Bronchial epithelial cell (primary cell): Measurements from ENCODE around the gene OR10H5. TPM values are rescaled to one million over a fixed set of nuclear protein-coding genes. Genes with fewer than 3 reads are reported as not detected.
"Not testable (repeated sequence)": the region's sequence is repeated elsewhere in the genome, so short reads cannot be mapped to it uniquely, and the experiment has no call there.

Experiments
- DNase-seq: peaks from one replicate; pipeline ENCODE4 v3.0.0-alpha.2; 2010; ENCODE audit warnings: low read depth
- FAIRE-seq: peaks from 2 replicates; lab custom pipeline; 2011; peaks lifted over from hg19 to GRCh38; lab: Jason Lieb, UNC
- H3K27me3 ChIP-seq: 2 replicates; pipeline ENCODE4 v1.5.1; 2011; ENCODE audit warnings: low read length; ENCODE audit not compliant: control insufficient read depth, insufficient read depth
- H3K36me3 ChIP-seq: 2 replicates; pipeline ENCODE4 v1.5.1; 2011; ENCODE audit warnings: low read length; ENCODE audit not compliant: control insufficient read depth, insufficient read depth
- H3K4me3 ChIP-seq: 2 replicates; pipeline ENCODE4 v1.5.1; 2011; ENCODE audit warnings: mild to moderate bottlenecking, low read depth, low read length, control low read depth
- total RNA-seq: library from RNA; depleted of rRNA; stranded (reverse); fragments of >200 nt; gene quantifications from 2 replicates; pipeline ENCODE4 v1.2.1, GENCODE V29; 2014
- TF ChIP-seq, protein P1 (sequence below): IDR thresholded peaks from 2 replicates; pipeline ENCODE4 v1.5.1; 2011; ENCODE audit warnings: mild to moderate bottlenecking, moderate library complexity, low read length, control low read depth, inconsistent platforms; ENCODE audit not compliant: insufficient read depth, severe bottlenecking

OR10H5 gene
- total RNA-seq, 1 donor from 2014 or later, result not detected

DNA sequence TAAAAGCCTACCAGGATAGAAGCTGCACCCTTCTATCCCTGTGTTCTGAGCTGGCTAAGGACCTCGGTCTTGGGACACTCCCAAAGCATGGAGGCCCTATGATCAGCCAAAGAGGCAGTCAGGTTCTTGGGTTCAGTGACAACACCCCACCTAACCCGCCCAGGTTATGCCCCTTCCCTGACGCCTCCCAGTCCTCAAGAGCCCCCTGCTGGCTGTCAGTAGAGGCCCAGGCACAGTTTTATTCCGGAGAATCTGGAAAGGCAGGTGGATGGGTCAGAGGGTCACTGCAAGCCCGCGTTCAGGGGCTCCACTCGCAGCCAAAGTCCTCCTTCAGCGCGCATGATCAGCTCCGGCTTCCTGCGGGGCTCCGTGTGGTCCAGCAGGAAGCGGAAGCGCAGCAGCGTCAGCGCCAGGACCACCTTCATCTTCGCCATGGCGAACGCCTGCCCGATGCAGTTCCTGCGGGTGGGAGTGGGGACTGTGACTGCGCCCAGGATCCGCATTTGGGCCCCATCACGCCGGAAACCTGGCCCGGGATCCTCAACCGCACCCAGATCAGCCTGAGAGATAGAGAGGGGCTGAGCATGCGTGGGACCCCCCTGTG is 27.4 kb upstream of the OR10H5 start:
- TF ChIP-seq, protein P1, sequence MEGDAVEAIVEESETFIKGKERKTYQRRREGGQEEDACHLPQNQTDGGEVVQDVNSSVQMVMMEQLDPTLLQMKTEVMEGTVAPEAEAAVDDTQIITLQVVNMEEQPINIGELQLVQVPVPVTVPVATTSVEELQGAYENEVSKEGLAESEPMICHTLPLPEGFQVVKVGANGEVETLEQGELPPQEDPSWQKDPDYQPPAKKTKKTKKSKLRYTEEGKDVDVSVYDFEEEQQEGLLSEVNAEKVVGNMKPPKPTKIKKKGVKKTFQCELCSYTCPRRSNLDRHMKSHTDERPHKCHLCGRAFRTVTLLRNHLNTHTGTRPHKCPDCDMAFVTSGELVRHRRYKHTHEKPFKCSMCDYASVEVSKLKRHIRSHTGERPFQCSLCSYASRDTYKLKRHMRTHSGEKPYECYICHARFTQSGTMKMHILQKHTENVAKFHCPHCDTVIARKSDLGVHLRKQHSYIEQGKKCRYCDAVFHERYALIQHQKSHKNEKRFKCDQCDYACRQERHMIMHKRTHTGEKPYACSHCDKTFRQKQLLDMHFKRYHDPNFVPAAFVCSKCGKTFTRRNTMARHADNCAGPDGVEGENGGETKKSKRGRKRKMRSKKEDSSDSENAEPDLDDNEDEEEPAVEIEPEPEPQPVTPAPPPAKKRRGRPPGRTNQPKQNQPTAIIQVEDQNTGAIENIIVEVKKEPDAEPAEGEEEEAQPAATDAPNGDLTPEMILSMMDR, result no peak
- FAIRE-seq, result no peak
- no peaks in the 10 kb centered on the region for H3K36me3 ChIP-seq
- no peak overlapping the region for H3K4me3 ChIP-seq
- no peak for DNase-seq
- H3K27me3 ChIP-seq, result no peaks in the 10 kb centered on the region

DNA sequence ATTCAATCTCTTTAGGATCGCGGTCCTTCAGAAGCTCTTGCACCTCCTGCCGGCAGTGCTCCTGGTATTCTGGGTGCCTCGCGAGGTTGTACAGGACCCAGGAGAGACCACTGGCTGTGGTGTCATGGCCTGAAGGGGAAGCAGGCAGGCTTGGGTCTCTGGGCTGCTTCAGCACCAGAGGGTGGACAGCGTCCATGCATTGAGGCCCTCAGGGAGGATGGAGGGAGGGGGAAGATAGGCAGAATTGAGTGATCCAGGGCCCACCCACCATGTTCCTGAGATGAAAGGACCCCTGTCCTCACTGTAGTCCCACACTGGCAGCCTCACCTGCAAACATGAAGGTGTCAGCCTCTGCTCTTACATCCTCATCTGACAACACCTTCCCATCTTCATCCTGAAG is 17.9 kb upstream of the OR10H5 start:
- FAIRE-seq (no peak), DNase-seq (no peak)
- Histone ChIP-seq H3K36me3 (no peaks in the 10 kb centered on the region), H3K27me3 (no peaks in the 10 kb centered on the region), H3K4me3 (no peak overlapping the region)
- TF ChIP-seq, protein P1, result no peak

DNA sequence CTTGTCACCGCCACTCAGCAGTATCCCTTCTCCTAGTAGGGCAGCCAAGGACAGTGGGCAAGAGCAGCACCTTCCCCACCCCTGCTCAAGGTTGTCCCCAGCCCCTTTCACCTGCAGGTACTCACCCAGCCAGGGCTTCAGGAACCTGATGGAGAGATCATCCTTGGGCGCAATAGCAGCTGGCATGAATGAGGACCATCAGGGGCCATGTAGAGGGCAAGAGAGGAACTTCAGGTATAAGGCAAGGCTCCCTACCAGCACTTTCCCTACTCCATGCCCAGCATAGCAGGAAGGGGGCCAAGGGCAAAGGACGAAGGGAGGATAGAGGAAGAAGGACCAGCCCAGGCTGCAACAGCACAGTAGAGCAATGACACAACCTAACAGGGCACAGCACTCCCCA is 13.3 kb upstream of the OR10H5 start:
- H3K36me3 ChIP-seq, H3K27me3 ChIP-seq, H3K4me3 ChIP-seq, DNase-seq, FAIRE-seq: not testable (repeated sequence)

- TF ChIP-seq, protein P1, result no peak
- H3K4me3 ChIP-seq, result no peak overlapping the region
- FAIRE-seq (no peak), DNase-seq (no peak)
- H3K36me3 ChIP-seq, result no peaks in the 10 kb centered on the region
- H3K27me3 ChIP-seq, result no peaks in the 10 kb centered on the region
Measured at GRCh38 chr19:15775249-15775648, 12.2 kb upstream of the OR10H5 start.

GRCh38 chr19:15776264-15776663 is 11.2 kb upstream of the OR10H5 start:
- FAIRE-seq (no peak), DNase-seq (no peak)
- Histone ChIP-seq H3K36me3 (no peaks in the 10 kb centered on the region), H3K27me3 (no peaks in the 10 kb centered on the region), H3K4me3 (no peak overlapping the region)
- TF ChIP-seq, protein P1, result no peak

- peak; percentile 79 for FAIRE-seq
- Histone ChIP-seq H3K4me3 (no peak overlapping the region), H3K36me3 (no peaks in the 10 kb centered on the region), H3K27me3 (no peaks in the 10 kb centered on the region)
- TF ChIP-seq, protein P1, result no peak
- no peak for DNase-seq
Measured at GRCh38 chr19:15776991-15777970, 10.2 kb upstream of the OR10H5 start.
